CD4-positive, alpha-beta T cell treated with Interleukin-10 for 1 hour (primary cell): ENCODE measurements around the gene EML6.

Source experiments
- DNase-seq: peaks from one replicate; pipeline ENCODE4 v3.0.0-alpha.2; 2020

The EML6 gene

GRCh38 chr2:54760310-54760709 is 36.8 kb downstream of the EML6 start:
- DNase-seq: no peak

- no peak for DNase-seq
These were observed 40.3 kb downstream of the EML6 start for GRCh38 chr2:54763636-54764291.

DNA sequence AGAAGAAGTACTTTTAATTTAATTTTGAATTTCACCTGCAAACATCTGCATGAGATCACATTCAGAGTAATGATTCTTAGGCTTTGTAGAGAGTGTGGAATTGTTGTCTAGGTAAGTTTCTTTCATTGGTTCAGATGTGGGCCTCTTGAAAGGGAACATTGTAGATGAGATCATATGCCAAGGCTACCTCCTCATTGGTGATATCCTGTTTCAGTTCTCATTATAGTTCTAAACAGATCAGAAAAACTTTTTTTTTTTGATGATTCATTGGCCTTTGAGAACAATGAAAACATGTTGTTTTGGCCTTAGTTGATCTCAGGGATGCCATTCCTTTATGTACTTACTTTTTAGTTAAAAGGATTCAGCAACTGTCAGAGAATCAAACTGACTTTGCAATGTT is 44.5 kb downstream of the EML6 start:
- DNase-seq: no peak

DNA sequence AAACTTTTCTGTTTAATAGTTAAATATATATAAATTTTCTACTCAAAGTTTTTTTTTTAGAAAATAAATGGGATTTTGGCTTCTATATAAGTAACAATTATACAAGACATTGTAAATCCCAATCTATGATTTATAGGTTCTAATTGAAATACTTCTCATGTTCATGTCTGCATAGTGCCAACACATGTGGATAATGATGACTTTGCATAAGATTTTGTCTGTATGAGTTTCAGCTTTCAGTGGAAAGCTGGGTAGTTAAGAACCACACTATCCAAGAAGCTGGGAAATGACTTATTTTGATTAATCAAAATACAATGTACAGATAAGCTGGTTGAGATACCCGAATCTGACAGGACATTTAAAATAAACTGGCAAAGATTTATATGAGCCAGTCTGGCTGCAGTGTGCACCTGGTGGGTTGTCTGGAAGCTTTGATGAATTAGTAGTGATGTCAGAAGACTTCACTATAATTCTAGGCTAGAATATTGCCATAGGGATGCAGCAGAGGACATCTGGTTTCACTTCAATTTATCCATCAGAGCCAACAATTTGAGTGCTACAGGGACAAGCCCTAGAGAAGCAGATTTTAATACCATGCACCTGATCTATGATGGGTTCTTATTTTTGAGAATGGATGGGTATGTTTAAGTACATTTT is 45.4 kb downstream of the EML6 start:
- no peak for DNase-seq

DNA sequence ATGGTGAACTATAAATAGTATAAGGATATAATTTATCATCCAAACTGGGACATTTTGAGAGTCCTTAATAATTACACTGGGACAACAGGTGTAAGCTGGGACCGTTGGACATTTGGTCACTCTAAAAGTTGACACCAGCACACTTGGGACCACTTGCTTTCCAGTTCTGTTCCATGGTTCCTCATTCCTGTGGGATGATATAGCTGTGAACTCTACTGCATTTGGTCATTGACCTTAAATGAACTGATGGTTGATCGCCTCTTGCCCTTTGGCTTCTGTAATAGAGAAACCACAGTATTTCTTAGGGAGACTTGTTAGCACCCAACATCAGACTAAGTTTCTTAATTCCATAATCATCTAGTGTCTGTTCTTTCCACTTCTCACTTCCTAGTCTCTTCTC is 46.7 kb downstream of the EML6 start:
- DNase-seq: no peak

DNA sequence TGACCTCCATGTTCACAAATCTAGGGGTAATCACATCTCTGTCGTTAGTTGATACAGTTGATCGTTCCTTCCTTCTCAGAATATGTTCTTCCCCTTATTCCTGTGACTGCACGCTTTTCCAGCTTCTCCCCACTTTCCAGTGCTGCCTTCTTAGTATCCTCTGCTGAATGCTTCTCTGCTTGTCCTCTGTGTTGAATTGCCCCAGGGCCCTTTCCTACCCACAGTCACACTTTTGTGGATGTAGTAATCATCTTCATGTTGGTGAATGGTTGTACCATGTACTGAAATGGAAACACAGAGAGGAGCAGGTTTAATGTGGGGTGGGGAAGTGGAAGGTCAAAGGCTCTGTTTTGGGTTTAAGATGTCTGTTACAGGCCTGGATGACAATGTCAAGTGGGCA is 47.2 kb downstream of the EML6 start:
- no peak for DNase-seq

- no peak for DNase-seq
These were observed 47.9 kb downstream of the EML6 start for GRCh38 chr2:54771166-54771885.

DNA sequence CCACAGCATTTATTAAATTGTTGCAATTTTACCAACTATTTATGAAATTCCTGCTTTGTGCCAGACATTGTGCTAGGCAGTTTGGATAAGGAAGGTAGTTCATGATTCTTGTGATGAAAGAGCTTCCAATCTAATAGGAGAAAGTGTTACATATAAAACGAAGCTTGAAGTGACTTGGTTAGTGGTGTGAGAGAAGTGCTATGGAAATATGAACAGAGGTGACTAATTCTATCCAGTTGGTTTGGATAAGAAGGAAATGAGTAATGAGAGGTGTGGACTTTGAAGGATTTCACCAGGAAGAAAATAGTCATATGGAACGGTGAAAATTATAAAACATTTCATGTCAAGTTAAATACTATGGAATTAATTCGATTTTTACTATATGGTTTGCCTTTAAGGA is 48.6 kb downstream of the EML6 start:
- no peak for DNase-seq

DNA sequence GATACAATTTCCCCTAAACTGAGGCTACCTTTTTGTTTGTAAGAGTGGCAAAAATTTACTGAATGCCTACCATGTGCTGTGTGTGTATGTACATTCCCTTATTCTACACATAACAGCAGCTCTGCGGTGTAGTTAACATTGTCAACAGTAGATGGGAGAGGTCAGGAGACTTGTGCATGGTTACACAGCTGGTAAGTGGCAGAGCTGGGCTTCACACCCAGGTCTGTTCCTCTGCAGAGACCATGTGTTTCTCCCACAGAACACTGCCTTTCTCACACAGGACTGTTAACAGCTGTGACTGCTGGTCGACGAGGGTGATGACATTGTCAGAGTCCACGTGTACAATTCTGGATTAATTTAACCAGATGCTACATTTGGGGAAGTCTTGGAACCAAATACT is 49.1 kb downstream of the EML6 start:
- DNase-seq: no peak

DNA sequence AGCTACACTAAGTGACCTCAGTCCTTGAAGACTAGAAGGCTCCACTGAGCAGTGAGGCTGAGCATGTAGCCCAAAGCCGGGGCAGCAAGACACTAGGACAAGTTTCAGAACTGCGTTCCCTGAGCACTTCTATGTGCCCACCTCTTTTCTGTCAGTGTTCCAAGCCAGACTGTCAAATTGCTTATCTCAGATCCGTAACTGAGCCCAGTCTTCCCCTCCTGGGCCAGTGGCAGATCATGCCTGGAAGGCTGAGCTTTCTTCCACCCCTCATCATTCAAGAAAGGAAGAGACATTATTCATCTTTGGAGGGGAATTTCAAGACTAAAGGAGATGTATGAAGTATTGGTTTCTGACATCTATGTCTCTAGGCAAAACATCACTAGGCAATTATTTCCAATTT is 49.8 kb downstream of the EML6 start:
- no peak for DNase-seq

DNA sequence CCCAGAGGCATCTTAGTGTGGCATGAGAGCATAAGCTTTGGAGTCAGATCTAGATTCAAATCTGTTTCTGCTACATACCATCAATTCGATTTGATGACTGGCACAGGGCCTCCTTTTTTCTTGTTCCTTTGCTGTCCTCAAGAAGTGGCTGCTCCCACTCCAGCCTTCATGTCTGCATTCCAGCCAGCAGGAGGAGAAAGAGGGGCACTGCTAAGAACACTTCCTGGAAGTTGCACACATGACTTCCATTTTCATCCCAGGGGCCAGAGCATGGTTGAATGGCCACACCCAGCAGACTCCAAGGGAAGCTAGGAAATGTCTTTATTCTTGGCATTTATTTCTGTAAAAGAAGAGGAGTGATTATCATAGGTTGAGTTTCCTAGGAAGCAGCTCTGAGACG is 50.4 kb downstream of the EML6 start:
- no peak for DNase-seq

- DNase-seq: no peak
These were observed 52.2 kb downstream of the EML6 start for GRCh38 chr2:54775710-54776109.

DNA sequence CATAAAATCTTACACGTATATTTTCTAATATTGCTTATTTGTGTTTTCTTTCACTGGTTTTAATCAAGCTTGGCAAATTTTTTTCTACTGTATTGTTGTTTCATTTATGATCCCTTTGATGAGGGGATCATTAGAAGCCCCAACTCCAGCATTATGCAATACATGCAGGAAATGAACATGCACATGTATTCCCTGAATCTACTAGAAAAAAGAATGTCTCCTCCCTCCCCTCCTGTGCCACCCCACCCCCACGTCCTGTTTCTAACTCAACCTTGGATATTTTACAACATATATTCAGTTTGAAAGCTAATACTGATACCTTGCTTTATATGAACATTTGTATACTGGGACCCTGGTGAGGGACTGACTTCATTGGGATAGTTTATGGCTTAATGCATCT is 53.0 kb downstream of the EML6 start:
- no peak for DNase-seq

GRCh38 chr2:54783349-54783748 is 59.9 kb downstream of the EML6 start:
- no peak for DNase-seq

GRCh38 chr2:54787270-54787669 is 63.8 kb downstream of the EML6 start:
- DNase-seq: no peak

DNA sequence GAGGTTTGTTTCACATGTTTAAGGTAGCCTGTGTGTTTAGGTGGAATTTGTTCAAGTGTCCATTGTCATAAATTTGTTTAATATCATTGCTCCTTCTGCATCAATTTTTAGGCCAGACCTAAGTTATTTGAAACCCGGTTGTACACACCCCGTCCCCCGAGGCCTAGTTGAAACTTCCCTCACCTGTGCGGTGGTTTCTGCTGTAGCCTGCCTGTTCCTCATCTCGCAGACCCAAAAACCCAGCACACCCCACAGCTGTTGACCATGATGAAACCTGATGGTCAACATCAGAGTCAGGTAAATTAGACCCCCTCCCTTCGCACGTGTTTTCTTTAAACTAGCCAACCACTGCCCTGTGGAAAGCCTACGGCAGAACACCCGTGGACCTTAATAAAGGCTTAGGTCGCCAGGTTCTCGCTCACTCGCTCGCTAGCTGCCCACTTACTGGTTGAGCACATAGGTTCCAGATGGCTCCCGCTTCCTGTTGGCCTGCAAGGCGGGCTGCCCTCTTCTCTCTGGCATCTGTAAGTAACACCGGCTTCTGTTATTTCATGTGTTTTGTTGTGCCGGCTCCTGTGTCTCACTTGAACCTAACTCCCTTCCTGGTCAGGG is 64.4 kb downstream of the EML6 start:
- DNase-seq: no peak

DNA sequence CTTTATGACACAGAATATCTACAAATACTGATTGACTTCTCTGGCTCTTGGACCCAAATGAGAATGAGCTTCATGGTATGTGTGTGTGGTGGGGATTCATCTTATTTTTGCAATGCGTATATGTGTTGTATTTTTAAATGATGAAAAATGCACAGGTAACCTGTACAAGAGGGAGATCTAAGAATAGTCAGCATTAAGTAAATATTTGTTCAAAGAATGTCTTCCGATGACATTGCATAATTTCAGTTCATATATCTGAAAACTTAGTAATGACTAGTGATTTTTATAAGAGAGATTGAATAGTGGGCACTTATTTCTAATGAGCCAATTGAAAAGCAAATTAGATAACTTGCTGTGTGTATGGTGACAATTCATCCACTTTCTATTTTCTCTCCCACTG is 66.4 kb downstream of the EML6 start:
- DNase-seq: no peak

- no peak for DNase-seq
These were observed 68.4 kb downstream of the EML6 start for GRCh38 chr2:54791831-54792230.

GRCh38 chr2:54797307-54797706 is 73.8 kb downstream of the EML6 start:
- no peak for DNase-seq

GRCh38 chr2:54801352-54801751 is 77.9 kb downstream of the EML6 start:
- no peak for DNase-seq

GRCh38 chr2:54803783-54804751 is 80.6 kb downstream of the EML6 start:
- DNase-seq: no peak

GRCh38 chr2:54805255-54805654 is 81.8 kb downstream of the EML6 start:
- DNase-seq: no peak

GRCh38 chr2:54806975-54807374 is 83.5 kb downstream of the EML6 start:
- DNase-seq: no peak
